K562 (cell line): ENCODE data around the gene INPP4B. TPM values are rescaled to one million over a fixed set of nuclear protein-coding genes. Genes with fewer than 3 reads are reported as not detected.

Experiments used
- ATAC-seq: fragments of 200-7000 bp; cut with Tn5 transposase; 3 replicates; pipeline ENCODE4 v1.9.1; 2020; ENCODE audit warnings: moderate library complexity
- BruUV-seq: library from RNA; stranded (reverse); fragments of 400-500 nt; replicated peaks from 2 replicates; lab custom pipeline; 2021; lab: Mats Ljungman, UMichigan
- CTCF ChIA-PET: fragments of 300-600 bp; formaldehyde crosslinking; extraction: SDS; loops from one replicate; lab custom pipeline; 2021; ENCODE audit warnings: low intra/inter-chr PET ratio; lab: Yijun Ruan, JAX
- POLR2A ChIA-PET: fragments of 300-600, 350-650 bp; sonication (Branson Sonifier 250); formaldehyde crosslinking; extraction: SDS; loops from one replicate; lab custom pipeline; 2021; ENCODE audit warnings: antibody characterized with exemption, inconsistent platforms; lab: Yijun Ruan, JAX
- DNase-seq, 4 experiments: peaks; one replicate each; pipeline versions ENCODE4 v3.0.0 to v3.0.0-alpha.2; 2011 to 2018; ENCODE audit warnings: low spot score in 3 of 4, mixed read lengths in 3 of 4; ENCODE audit errors: extremely low read depth in 1 of 4
- FAIRE-seq: peaks from 2 replicates; lab custom pipeline; 2011; peaks lifted over from hg19 to GRCh38; lab: Jason Lieb, UNC
- H2AFZ ChIP-seq: 2 replicates; pipeline ENCODE4 v1.6.0; 2011; ENCODE audit warnings: low read depth, low read length, control low read depth, inconsistent platforms
- H3K27ac ChIP-seq: fragments of 200-600 bp; 3 replicates; pipeline ENCODE4 v1.8.0; 2011; ENCODE audit warnings: low read depth, mild to moderate bottlenecking, control low read depth, inconsistent platforms, low read length, moderate library complexity, mixed read lengths; ENCODE audit errors: extremely low read depth
- H3K27me3 ChIP-seq, 2 experiments: fragments of 300-600 bp in 1 of 2; 2 replicates in 1 of 2; 3 replicates in 1 of 2; pipeline versions ENCODE4 v1.6.0 to v1.8.0; 2011; ENCODE audit warnings: inconsistent platforms in 2 of 2, low read length in 2 of 2, mild to moderate bottlenecking in 1 of 2, mixed read lengths in 1 of 2, moderate library complexity in 1 of 2; ENCODE audit not compliant: control insufficient read depth in 2 of 2, insufficient read depth in 2 of 2
- H3K36me3 ChIP-seq: fragments of 300-600 bp; 3 replicates; pipeline ENCODE4 v1.8.0; 2011; ENCODE audit warnings: mild to moderate bottlenecking, low read length, inconsistent platforms; ENCODE audit not compliant: control insufficient read depth, insufficient read depth
- H3K4me1 ChIP-seq, 2 experiments: fragments of 200-600 bp in 1 of 2; replicated peaks in 1 of 2; 2 replicates in 1 of 2; 3 replicates in 1 of 2; pipeline versions ENCODE4 v1.5.1 to v1.8.0; 2011; ENCODE audit warnings: inconsistent platforms in 2 of 2, low read length in 2 of 2, mild to moderate bottlenecking in 1 of 2, mixed read lengths in 1 of 2, moderate library complexity in 1 of 2; ENCODE audit not compliant: control insufficient read depth in 2 of 2, insufficient read depth in 2 of 2
- H3K4me2 ChIP-seq: 2 replicates; pipeline ENCODE4 v1.6.1; 2011; ENCODE audit warnings: low read length, control low read depth, inconsistent platforms, mixed read lengths; ENCODE audit not compliant: insufficient read depth
- H3K4me3 ChIP-seq: fragments of 200-600 bp; sonication (generic), shearing (Covaris generic); 2 replicates; pipeline ENCODE4 v1.5.1; 2016; ENCODE audit warnings: control low read depth, inconsistent platforms
- H3K79me2 ChIP-seq: fragments of 200-600 bp; 3 replicates; pipeline ENCODE4 v1.8.0; 2011; ENCODE audit warnings: low read length, inconsistent platforms; ENCODE audit not compliant: control insufficient read depth, insufficient read depth
- H3K9ac ChIP-seq, 2 experiments: 2 replicates each; pipeline versions ENCODE4 v1.6.0 to v1.6.1; 2011; ENCODE audit warnings: low read depth in 2 of 2, low read length in 2 of 2, control low read depth in 1 of 2, inconsistent platforms in 1 of 2, mild to moderate bottlenecking in 1 of 2, mixed read lengths in 1 of 2; ENCODE audit not compliant: insufficient read depth in 1 of 2
- H3K9me1 ChIP-seq: one replicate; pipeline ENCODE4 v1.6.0; 2011; ENCODE audit warnings: inconsistent platforms, mild to moderate bottlenecking, low read length, moderate library complexity; ENCODE audit not compliant: control insufficient read depth, insufficient read depth
- H3K9me3 ChIP-seq: replicated peaks from 2 replicates; pipeline ENCODE4 v1.5.1; 2011; ENCODE audit warnings: low read depth, low read length, inconsistent platforms; ENCODE audit not compliant: control insufficient read depth, insufficient read depth
- H4K20me1 ChIP-seq: replicated peaks from 2 replicates; pipeline ENCODE4 v1.6.1; 2011; ENCODE audit warnings: low read length, inconsistent platforms, mixed read lengths; ENCODE audit not compliant: control insufficient read depth, insufficient read depth
- ARID3A ChIP-seq: IDR thresholded peaks from 2 replicates; pipeline ENCODE4 v1.6.1; 2012; ENCODE audit warnings: low read depth, low read length, improper control_type of control experiment, borderline replicate concordance
- E2F6 ChIP-seq, 2 experiments: IDR thresholded peaks; 2 replicates each; pipeline ENCODE4 v1.6.1; 2011; ENCODE audit warnings: borderline replicate concordance in 1 of 2, control low read depth in 1 of 2, low read depth in 1 of 2, low read length in 1 of 2, mild to moderate bottlenecking in 1 of 2, mixed read lengths in 1 of 2, moderate library complexity in 1 of 2; ENCODE audit not compliant: insufficient read depth in 1 of 2, insufficient read length in 1 of 2, poor library complexity in 1 of 2, severe bottlenecking in 1 of 2; ENCODE audit errors: extremely low read depth in 1 of 2
- HDAC8 ChIP-seq: fragments of 450-650 bp; IDR thresholded peaks from 2 replicates; pipeline ENCODE4 v1.6.1; 2016; ENCODE audit warnings: mild to moderate bottlenecking, missing genetic modification characterization, moderate library complexity, missing compliant biosample characterization
- HNRNPH1 ChIP-seq: fragments of 200-400 bp; formaldehyde crosslinking; optimal IDR thresholded peaks from 2 replicates; pipeline ENCODE3; 2017; ENCODE audit warnings: low read depth, mild to moderate bottlenecking, low read length, moderate library complexity
- KAT7 ChIP-seq: sonication (generic); formaldehyde crosslinking; IDR thresholded peaks from 2 replicates; pipeline ENCODE4 v1.8.0; 2022; ENCODE audit warnings: missing genetic modification reagents, mild to moderate bottlenecking, borderline replicate concordance
- MBD1 ChIP-seq: fragments of 250-450 bp; sonication (Bioruptor Pico); IDR thresholded peaks from 2 replicates; pipeline ENCODE4 v1.8.0; 2022; ENCODE audit warnings: inconsistent platforms
- POU5F1 ChIP-seq: fragments of 150-350 bp; IDR thresholded peaks from 2 replicates; pipeline ENCODE4 v1.6.1; 2014; ENCODE audit warnings: borderline replicate concordance, low read length, low read depth, mild to moderate bottlenecking; ENCODE audit not compliant: partially characterized antibody
- ZFPM2 ChIP-seq: fragments of 250-450 bp; sonication (Bioruptor Pico); IDR thresholded peaks from 2 replicates; pipeline ENCODE4 v1.5.1; 2022; ENCODE audit warnings: mild to moderate bottlenecking
- ZNF311 ChIP-seq: fragments of 250-450 bp; sonication (Bioruptor Pico); IDR thresholded peaks from 2 replicates; pipeline ENCODE4 v1.4.0; 2020; ENCODE audit warnings: mild to moderate bottlenecking, moderate library complexity
- ZNF436 ChIP-seq: fragments of 250-450, 450-650 bp; sonication (Bioruptor Pico); formaldehyde crosslinking; IDR thresholded peaks from 2 replicates; pipeline ENCODE4 v1.7.0; 2020; ENCODE audit warnings: mild to moderate bottlenecking
- WGBS: fragments of 100-300 bp; shearing (Covaris generic); methylation state at CpG from one replicate; pipeline ENCODE4 v1.1.6; 2016; ENCODE audit warnings: low coverage, mixed read lengths; ENCODE audit not compliant: insufficient coverage; ENCODE audit errors: missing lambda C conversion rate; 5-methylcytosine and 5-hydroxymethylcytosine counted together
- in situ Hi-C: fragments of 300-500 bp; cut with MboI; formaldehyde crosslinking; loops from 4 replicates; pipeline ENCODE4 v1.15.0; 2018; ENCODE audit warnings: inconsistent platforms, mixed read lengths
- intact Hi-C: fragments of 100-400 bp; cut with micrococcal nuclease; formaldehyde crosslinking; loops from 2 replicates; pipeline ENCODE4 v1.14.2; 2022
- polyA plus RNA-seq, 8 experiments: library from polyadenylated mRNA; depleted of rRNA in 4 of 8; stranded (reverse) in 5 of 8; unstranded in 3 of 8; fragments of >200 nt; fragmentation: Nextera tagmentation in 2 of 8; fragmentation: Illumina TruSeq in 1 of 8; extraction: Ambion mirVana in 2 of 8; extraction: Trizol in 1 of 8; gene quantifications; 2 replicates each; pipeline versions ENCODE4 v1.2.1 to v1.2.3, GENCODE V29; 2011 to 2014; ENCODE audit warnings: inconsistent platforms in 1 of 8, missing spikeins in 1 of 8
- total RNA-seq, 7 experiments: library from RNA; depleted of rRNA in 6 of 7; stranded (reverse); fragments of >200 nt in 6 of 7; fragmentation: Illumina TruSeq in 2 of 7; extraction: Trizol in 2 of 7; gene quantifications; 2 replicates each; pipeline versions ENCODE4 v1.2.1 to v1.2.3, GENCODE V29; 2011 to 2021; ENCODE audit warnings: low replicate concordance in 1 of 7

The INPP4B gene
- total and polyA plus RNA-seq, 9 of the 15 experiments (the other 6 are each of a cell fraction or from before 2014, with no cell fraction given) = 0.04 to 0.11 TPM; not detected in 7

GRCh38 chr4:142336251-142336934 lies 509.7 kb downstream of the INPP4B start:
- TF ChIP-seq MBD1 (CRISPR knock-in tag) (no peak), HDAC8 (tag) (no peak), E2F6 (IDR thresholded peaks at IDR 0.05; ENCODE audit: borderline replicate concordance in 1 of 2, extremely low read depth in 1 of 2, insufficient read depth in 1 of 2, insufficient read length in 1 of 2, low read depth in 1 of 2, low read length in 1 of 2, poor library complexity in 1 of 2, severe bottlenecking in 1 of 2) (no peak), POU5F1 (no peak), ARID3A (no peak), KAT7 (no peak), ZNF311 (no peak), HNRNPH1 (no peak), ZNF436 (no peak), ZFPM2 (CRISPR knock-in tag) (no peak)
- no TSS peak for BruUV-seq
- Histone ChIP-seq H3K4me1 (no peaks in the 10 kb centered on the region), H3K4me2 (no peak overlapping the region), H3K9me1 (no peaks in the 10 kb centered on the region), H4K20me1 (no peaks in the 10 kb centered on the region), H3K27ac (no peak overlapping the region), H3K79me2 (no peaks in the 10 kb centered on the region), H3K36me3 (no peaks in the 10 kb centered on the region), H3K4me3 (no peak overlapping the region), H3K9me3 (no peaks in the 10 kb centered on the region), H3K9ac (no peak overlapping the region), H2AFZ (no peak overlapping the region), H3K27me3 (no peaks in the 10 kb centered on the region)
- DNase-seq (no peak), FAIRE-seq (no peak), ATAC-seq (no peak)
- in situ Hi-C loops = no loop called here
- intact Hi-C loops = no loop called here
- ChIA-PET POLR2A (no interaction called here), CTCF (no interaction called here)
- WGBS = 2% methylated on average over 12 of the region's 12 CpGs
